Natural killer cell (primary cell): ENCODE measurements around the gene ITGA3. TPM values are rescaled to one million over a fixed set of nuclear protein-coding genes. Genes with fewer than 3 reads are reported as not detected.

Experiments used
- ATAC-seq, 3 donors: fragments of 150-1000 bp in 2 of 3; fragments of 200-7000 bp in 1 of 3; cut with Tn5 transposase; 1 replicate in 1 of 3; 2 replicates in 2 of 3; pipeline ENCODE4 v1.10.0; 2021; ENCODE audit warnings: mild to moderate bottlenecking in 2 of 3, moderate library complexity in 2 of 3
- DNase-seq, 2 donors: peaks; one replicate each; pipeline versions ENCODE4 v3.0.0 to v3.0.0-alpha.2; 2013 to 2021; ENCODE audit warnings: mixed read lengths in 1 of 2
- H3K27ac ChIP-seq: one replicate; pipeline ENCODE4 v1.5.1; 2013; ENCODE audit warnings: mild to moderate bottlenecking, low read length
- H3K27me3 ChIP-seq: one replicate; pipeline ENCODE4 v1.6.1; 2013; ENCODE audit warnings: low read length; ENCODE audit not compliant: control insufficient read depth, insufficient read depth
- H3K36me3 ChIP-seq: one replicate; pipeline ENCODE4 v1.6.1; 2013; ENCODE audit warnings: low read length; ENCODE audit not compliant: control insufficient read depth, insufficient read depth
- H3K4me1 ChIP-seq: one replicate; pipeline ENCODE4 v1.6.1; 2013; ENCODE audit warnings: low read length; ENCODE audit not compliant: control insufficient read depth, insufficient read depth
- H3K4me3 ChIP-seq: one replicate; pipeline ENCODE4 v1.5.1; 2013; ENCODE audit warnings: low read length
- H3K9me3 ChIP-seq: one replicate; pipeline ENCODE4 v1.6.1; 2013; ENCODE audit warnings: low read length; ENCODE audit not compliant: control insufficient read depth, insufficient read depth
- H3K27ac Mint-ChIP-seq, 2 donors: one replicate each; pipeline ENCODE4 v1.8.0; 2022; ENCODE audit warnings: mild to moderate bottlenecking in 2 of 2, mixed read lengths in 2 of 2, moderate library complexity in 1 of 2
- H3K27me3 Mint-ChIP-seq, 2 donors: one replicate each; pipeline ENCODE4 v1.8.0; 2022; ENCODE audit warnings: low read depth in 2 of 2, mixed read lengths in 2 of 2
- H3K36me3 Mint-ChIP-seq: one replicate; pipeline ENCODE4 v1.8.0; 2022; ENCODE audit warnings: mixed read lengths
- H3K4me1 Mint-ChIP-seq, 2 donors: one replicate each; pipeline ENCODE4 v1.8.0; 2022; ENCODE audit warnings: mixed read lengths in 2 of 2
- H3K4me3 Mint-ChIP-seq: one replicate; pipeline ENCODE4 v1.8.0; 2022; ENCODE audit warnings: mild to moderate bottlenecking, moderate library complexity, mixed read lengths
- H3K9me3 Mint-ChIP-seq, 2 donors: one replicate each; pipeline ENCODE4 v1.8.0; 2022; ENCODE audit warnings: mixed read lengths in 2 of 2
- CTCF ChIP-seq: fragments of 200-600 bp; IDR thresholded peaks from one replicate; pipeline ENCODE4 v1.8.0; 2022; ENCODE audit warnings: antibody characterized with exemption
- WGBS: methylation state at CpG from one replicate; pipeline ENCODE4 v1.1.7; 2013; ENCODE audit warnings: missing lambda C conversion rate; ENCODE audit not compliant: insufficient coverage; 5-methylcytosine and 5-hydroxymethylcytosine counted together
- intact Hi-C: fragments of 100-400 bp; cut with micrococcal nuclease; formaldehyde crosslinking; loops from one replicate; pipeline ENCODE4 v1.14.2; 2022
- total RNA-seq, 4 donors: library from RNA; stranded (reverse); fragments of 120-200 nt in 1 of 4; gene quantifications; one replicate each; pipeline versions ENCODE4 v1.2.3 to v1.2.4, GENCODE V29; 2013 to 2022

The ITGA3 gene
- total RNA-seq, 3 donors from 2014 or later (not counting 1 experiment from before 2014, with no cell fraction given) = 0.47 to 2.8 (median 1.4) TPM

GRCh38 chr17:50128441-50129352 is 72.8 kb downstream of the ITGA3 start:
- intact Hi-C loops = loop anchor here (10.0 kb wide), 1 partner anchor 166 kb away; no protein-coding TSS in a partner anchor
- no peak for DNase-seq
- H3K27ac Mint-ChIP-seq = peak overlapping the region; percentile 63 to 75

GRCh38 chr17:50129353-50129727 is 73.4 kb downstream of the ITGA3 start:
- no peak for TF ChIP-seq CTCF
- DNase-seq (no peak), ATAC-seq (peak in 1 of 3 donors; percentile 1)
- H3K4me3 Mint-ChIP-seq = peak overlapping the region; percentile 85
- no peak overlapping the region for H3K27ac ChIP-seq
- H3K4me3 ChIP-seq = no peak overlapping the region
- no peaks in the 10 kb centered on the region for H3K9me3 Mint-ChIP-seq
- peaks cover 21 to 41% of the 10 kb centered on the region in 2 donors for H3K4me1 Mint-ChIP-seq
- intact Hi-C loops = loop anchor here (10.0 kb wide), 1 partner anchor 165 kb away; no protein-coding TSS in a partner anchor
- H3K27me3 Mint-ChIP-seq = peaks cover 6 to 13% of the 10 kb centered on the region in 2 donors
- H3K36me3 ChIP-seq = peaks cover 3% of the 10 kb centered on the region
- H3K9me3 ChIP-seq = no peaks in the 10 kb centered on the region
- no peaks in the 10 kb centered on the region for H3K36me3 Mint-ChIP-seq
- under 1% methylated on average over 31 of the region's 31 CpGs for WGBS
- H3K4me1 ChIP-seq = peaks cover 40% of the 10 kb centered on the region
- peaks cover 12% of the 10 kb centered on the region for H3K27me3 ChIP-seq
- H3K27ac Mint-ChIP-seq = peak overlapping the region; percentile 70 to 75

More at GRCh38 chr17:50128441-50129352, 72.8 kb downstream of the ITGA3 start:
- H3K4me1 ChIP-seq = peaks cover 40% of the 10 kb centered on the region
- no peaks in the 10 kb centered on the region for H3K36me3 ChIP-seq
- H3K27me3 ChIP-seq = peaks cover 12% of the 10 kb centered on the region
- Mint-ChIP-seq H3K27me3 (peaks cover 6 to 13% of the 10 kb centered on the region in 2 donors), H3K9me3 (no peaks in the 10 kb centered on the region), H3K4me3 (peak overlapping the region; percentile 89), H3K36me3 (no peaks in the 10 kb centered on the region), H3K4me1 (peaks cover 21 to 41% of the 10 kb centered on the region in 2 donors)
- 13% methylated on average over 23 of the region's 32 CpGs for WGBS
- no peak for TF ChIP-seq CTCF
- no peak overlapping the region for H3K4me3 ChIP-seq
- no peak overlapping the region for H3K27ac ChIP-seq
- no peaks in the 10 kb centered on the region for H3K9me3 ChIP-seq
- ATAC-seq = no peak

GRCh38 chr17:50129728-50130558 is 74.0 kb downstream of the ITGA3 start, which contains the start of gene SAMD14:
SAMD14 (minus strand) TSS chr17:50130160; CDS start chr17:50124959, 5,201 bp downstream.
- Mint-ChIP-seq H3K27ac (peak within 1 kb of the TSS; percentile 70 to 75), H3K4me3 (peak within 1 kb of the TSS; percentile 85), H3K27me3 (peaks cover 6 to 13% of the 10 kb centered on the region in 2 donors), H3K9me3 (no peaks in the 10 kb centered on the region), H3K36me3 (no peaks in the 10 kb centered on the region), H3K4me1 (peaks cover 21 to 41% of the 10 kb centered on the region in 2 donors)
- intact Hi-C loops = loop anchor here (5.0 to 10.0 kb wide), 2 partner anchors 37 to 165 kb away; partner anchors contain the start of gene SGCA
- peaks cover 9% of the 10 kb centered on the region for H3K36me3 ChIP-seq
- WGBS = under 1% methylated on average over 73 of the region's 84 CpGs
- TF ChIP-seq CTCF = no peak
- peaks cover 12% of the 10 kb centered on the region for H3K27me3 ChIP-seq
- ATAC-seq (peak; percentile 69 to 73 (median 73)), DNase-seq (peak; percentile 49 to 76)
- H3K9me3 ChIP-seq = no peaks in the 10 kb centered on the region
- H3K27ac ChIP-seq = no peak within 1 kb of the TSS
- peak within 1 kb of the TSS; percentile 36 for H3K4me3 ChIP-seq
- H3K4me1 ChIP-seq = peaks cover 40% of the 10 kb centered on the region
